ENCODE data around the gene FKBP14.
"Not testable (repeated sequence)": the region's sequence is repeated elsewhere in the genome, so short reads cannot be mapped to it uniquely, and the experiment has no call there.

GRCh38 chr7:29961611-29962010 lies 64.9 kb downstream of the FKBP14 start:
- TF ChIP-seq CTCF (conservative IDR thresholded peaks at IDR 0.05; ENCODE audit: low read depth in 2 of 2); EZH2 (IDR thresholded peaks at IDR 0.05; ENCODE audit: low read depth, unreplicated experiment); REST (IDR thresholded peaks at IDR 0.05; ENCODE audit: unreplicated experiment); JUNB (IDR thresholded peaks at IDR 0.05; ENCODE audit: unreplicated experiment); POLR2AphosphoS5 (IDR thresholded peaks at IDR 0.05; ENCODE audit: low read depth); CREB1 (CRISPR knock-in tag; IDR thresholded peaks at IDR 0.05; ENCODE audit: low read depth); EZH2phosphoT487 (IDR thresholded peaks at IDR 0.05; ENCODE audit: unreplicated experiment); ZNF331 (CRISPR knock-in tag; IDR thresholded peaks at IDR 0.05; ENCODE audit: low read depth); ZNF114 (CRISPR knock-in tag; IDR thresholded peaks at IDR 0.05); NANOG (IDR thresholded peaks at IDR 0.05; ENCODE audit: borderline replicate concordance); STAT1 (IDR thresholded peaks at IDR 0.05; ENCODE audit: unreplicated experiment): not testable (repeated sequence)
- TF ChIP-seq, protein P1, sequence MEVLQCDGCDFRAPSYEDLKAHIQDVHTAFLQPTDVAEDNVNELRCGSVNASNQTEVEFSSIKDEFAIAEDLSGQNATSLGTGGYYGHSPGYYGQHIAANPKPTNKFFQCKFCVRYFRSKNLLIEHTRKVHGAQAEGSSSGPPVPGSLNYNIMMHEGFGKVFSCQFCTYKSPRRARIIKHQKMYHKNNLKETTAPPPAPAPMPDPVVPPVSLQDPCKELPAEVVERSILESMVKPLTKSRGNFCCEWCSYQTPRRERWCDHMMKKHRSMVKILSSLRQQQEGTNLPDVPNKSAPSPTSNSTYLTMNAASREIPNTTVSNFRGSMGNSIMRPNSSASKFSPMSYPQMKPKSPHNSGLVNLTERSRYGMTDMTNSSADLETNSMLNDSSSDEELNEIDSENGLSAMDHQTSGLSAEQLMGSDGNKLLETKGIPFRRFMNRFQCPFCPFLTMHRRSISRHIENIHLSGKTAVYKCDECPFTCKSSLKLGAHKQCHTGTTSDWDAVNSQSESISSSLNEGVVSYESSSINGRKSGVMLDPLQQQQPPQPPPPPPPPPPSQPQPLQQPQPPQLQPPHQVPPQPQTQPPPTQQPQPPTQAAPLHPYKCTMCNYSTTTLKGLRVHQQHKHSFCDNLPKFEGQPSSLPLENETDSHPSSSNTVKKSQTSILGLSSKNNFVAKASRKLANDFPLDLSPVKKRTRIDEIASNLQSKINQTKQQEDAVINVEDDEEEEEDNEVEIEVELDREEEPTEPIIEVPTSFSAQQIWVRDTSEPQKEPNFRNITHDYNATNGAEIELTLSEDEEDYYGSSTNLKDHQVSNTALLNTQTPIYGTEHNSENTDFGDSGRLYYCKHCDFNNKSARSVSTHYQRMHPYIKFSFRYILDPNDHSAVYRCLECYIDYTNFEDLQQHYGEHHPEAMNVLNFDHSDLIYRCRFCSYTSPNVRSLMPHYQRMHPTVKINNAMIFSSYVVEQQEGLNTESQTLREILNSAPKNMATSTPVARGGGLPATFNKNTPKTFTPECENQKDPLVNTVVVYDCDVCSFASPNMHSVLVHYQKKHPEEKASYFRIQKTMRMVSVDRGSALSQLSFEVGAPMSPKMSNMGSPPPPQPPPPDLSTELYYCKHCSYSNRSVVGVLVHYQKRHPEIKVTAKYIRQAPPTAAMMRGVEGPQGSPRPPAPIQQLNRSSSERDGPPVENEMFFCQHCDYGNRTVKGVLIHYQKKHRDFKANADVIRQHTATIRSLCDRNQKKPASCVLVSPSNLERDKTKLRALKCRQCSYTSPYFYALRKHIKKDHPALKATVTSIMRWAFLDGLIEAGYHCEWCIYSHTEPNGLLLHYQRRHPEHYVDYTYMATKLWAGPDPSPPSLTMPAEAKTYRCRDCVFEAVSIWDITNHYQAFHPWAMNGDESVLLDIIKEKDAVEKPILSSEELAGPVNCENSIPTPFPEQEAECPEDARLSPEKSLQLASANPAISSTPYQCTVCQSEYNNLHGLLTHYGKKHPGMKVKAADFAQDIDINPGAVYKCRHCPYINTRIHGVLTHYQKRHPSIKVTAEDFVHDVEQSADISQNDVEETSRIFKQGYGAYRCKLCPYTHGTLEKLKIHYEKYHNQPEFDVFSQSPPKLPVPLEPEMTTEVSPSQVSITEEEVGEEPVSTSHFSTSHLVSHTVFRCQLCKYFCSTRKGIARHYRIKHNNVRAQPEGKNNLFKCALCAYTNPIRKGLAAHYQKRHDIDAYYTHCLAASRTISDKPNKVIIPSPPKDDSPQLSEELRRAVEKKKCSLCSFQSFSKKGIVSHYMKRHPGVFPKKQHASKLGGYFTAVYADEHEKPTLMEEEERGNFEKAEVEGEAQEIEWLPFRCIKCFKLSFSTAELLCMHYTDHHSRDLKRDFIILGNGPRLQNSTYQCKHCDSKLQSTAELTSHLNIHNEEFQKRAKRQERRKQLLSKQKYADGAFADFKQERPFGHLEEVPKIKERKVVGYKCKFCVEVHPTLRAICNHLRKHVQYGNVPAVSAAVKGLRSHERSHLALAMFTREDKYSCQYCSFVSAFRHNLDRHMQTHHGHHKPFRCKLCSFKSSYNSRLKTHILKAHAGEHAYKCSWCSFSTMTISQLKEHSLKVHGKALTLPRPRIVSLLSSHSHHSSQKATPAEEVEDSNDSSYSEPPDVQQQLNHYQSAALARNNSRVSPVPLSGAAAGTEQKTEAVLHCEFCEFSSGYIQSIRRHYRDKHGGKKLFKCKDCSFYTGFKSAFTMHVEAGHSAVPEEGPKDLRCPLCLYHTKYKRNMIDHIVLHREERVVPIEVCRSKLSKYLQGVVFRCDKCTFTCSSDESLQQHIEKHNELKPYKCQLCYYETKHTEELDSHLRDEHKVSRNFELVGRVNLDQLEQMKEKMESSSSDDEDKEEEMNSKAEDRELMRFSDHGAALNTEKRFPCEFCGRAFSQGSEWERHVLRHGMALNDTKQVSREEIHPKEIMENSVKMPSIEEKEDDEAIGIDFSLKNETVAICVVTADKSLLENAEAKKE (CRISPR knock-in tag; IDR thresholded peaks at IDR 0.05): not testable (repeated sequence)
- TF ChIP-seq, protein P2, sequence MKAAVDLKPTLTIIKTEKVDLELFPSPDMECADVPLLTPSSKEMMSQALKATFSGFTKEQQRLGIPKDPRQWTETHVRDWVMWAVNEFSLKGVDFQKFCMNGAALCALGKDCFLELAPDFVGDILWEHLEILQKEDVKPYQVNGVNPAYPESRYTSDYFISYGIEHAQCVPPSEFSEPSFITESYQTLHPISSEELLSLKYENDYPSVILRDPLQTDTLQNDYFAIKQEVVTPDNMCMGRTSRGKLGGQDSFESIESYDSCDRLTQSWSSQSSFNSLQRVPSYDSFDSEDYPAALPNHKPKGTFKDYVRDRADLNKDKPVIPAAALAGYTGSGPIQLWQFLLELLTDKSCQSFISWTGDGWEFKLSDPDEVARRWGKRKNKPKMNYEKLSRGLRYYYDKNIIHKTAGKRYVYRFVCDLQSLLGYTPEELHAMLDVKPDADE (IDR thresholded peaks at IDR 0.05): not testable (repeated sequence)
